GM21723 (cell line): ENCODE results near the gene ABCD4.
A peak's percentile ranks its signal among the peaks of the same experiment; 100 is the strongest.
"Not testable (repeated sequence)": the region's sequence is repeated elsewhere in the genome, so short reads cannot be mapped to it uniquely, and the experiment has no call there.

Source experiments
- ATAC-seq: cut with Tn5 transposase; IDR thresholded peaks from one replicate; pipeline ENCODE4 v1.9.1; 2021; ENCODE audit warnings: mild to moderate bottlenecking, moderate library complexity; ENCODE audit not compliant: unreplicated experiment

The ABCD4 gene

GRCh38 chr14:74308695-74309094 lies 6.0 kb upstream of the ABCD4 start:
- ATAC-seq = no peak

- ATAC-seq = peak; percentile 6
Measured at GRCh38 chr14:74302152-74302628, 544 bp downstream of the ABCD4 start.

- no peak for ATAC-seq
Measured at GRCh38 chr14:74301594-74302151, 1.1 kb downstream of the ABCD4 start.

GRCh38 chr14:74299061-74299545 lies 3.6 kb downstream of the ABCD4 start:
- no peak for ATAC-seq

GRCh38 chr14:74297986-74298385 lies 4.7 kb downstream of the ABCD4 start:
- ATAC-seq = no peak

GRCh38 chr14:74296037-74296467 lies 6.7 kb downstream of the ABCD4 start:
- ATAC-seq = no peak

GRCh38 chr14:74293606-74294005 lies 9.1 kb downstream of the ABCD4 start:
- no peak for ATAC-seq

GRCh38 chr14:74292061-74292460 lies 10.7 kb downstream of the ABCD4 start:
- ATAC-seq = no peak

- no peak for ATAC-seq
Measured at GRCh38 chr14:74290415-74290814, 12.3 kb downstream of the ABCD4 start.

- ATAC-seq = no peak
Measured at GRCh38 chr14:74289801-74290200, 12.9 kb downstream of the ABCD4 start.

- no peak for ATAC-seq
Measured at GRCh38 chr14:74286736-74287135, 16.0 kb downstream of the ABCD4 start.

- ATAC-seq = no peak
Measured at GRCh38 chr14:74281069-74281468, 21.7 kb downstream of the ABCD4 start.

- ATAC-seq = no peak
Measured at GRCh38 chr14:74278080-74278479, 24.7 kb downstream of the ABCD4 start.

GRCh38 chr14:74275241-74275841 lies 27.4 kb downstream of the ABCD4 start:
- ATAC-seq = no peak

- ATAC-seq = no peak
Measured at GRCh38 chr14:74271365-74271764, 31.4 kb downstream of the ABCD4 start.

- not testable (repeated sequence) for ATAC-seq
Measured at GRCh38 chr14:74270382-74271177, 32.2 kb downstream of the ABCD4 start.

- ATAC-seq = no peak
Measured at GRCh38 chr14:74267588-74267987, 35.1 kb downstream of the ABCD4 start.

- no peak for ATAC-seq
Measured at GRCh38 chr14:74265301-74265965, 37.3 kb downstream of the ABCD4 start.

GRCh38 chr14:74263921-74264320 lies 38.8 kb downstream of the ABCD4 start:
- no peak for ATAC-seq

- ATAC-seq = no peak
Measured at GRCh38 chr14:74263181-74263580, 39.6 kb downstream of the ABCD4 start.

- no peak for ATAC-seq
Measured at GRCh38 chr14:74262076-74262475, 40.7 kb downstream of the ABCD4 start.
